GM12875 (cell line): ENCODE data around the gene TBXAS1.

Source experiments
- H3K4me3 ChIP-seq: one replicate; pipeline ENCODE4 v1.5.1; 2011; ENCODE audit warnings: low read depth, low read length, control low read depth
- CTCF ChIP-seq: IDR thresholded peaks from 2 replicates; pipeline ENCODE4 v1.5.1; 2011; ENCODE audit warnings: low read depth, mild to moderate bottlenecking, control low read depth, inconsistent platforms, low read length, moderate library complexity, borderline replicate concordance; ENCODE audit not compliant: insufficient read depth

The TBXAS1 gene

GRCh38 chr7:139811066-139811465 is 18.0 kb upstream of the TBXAS1 start:
- TF ChIP-seq CTCF, result no peak

GRCh38 chr7:139813151-139813550 is 15.9 kb upstream of the TBXAS1 start:
- no peak overlapping the region for H3K4me3 ChIP-seq
- TF ChIP-seq CTCF, result no peak

More at GRCh38 chr7:139811066-139811465, 18.0 kb upstream of the TBXAS1 start:
- H3K4me3 ChIP-seq, result no peak overlapping the region

GRCh38 chr7:139813689-139814088 is 15.4 kb upstream of the TBXAS1 start:
- TF ChIP-seq CTCF, result no peak
- no peak overlapping the region for H3K4me3 ChIP-seq

- TF ChIP-seq CTCF, result no peak
- no peak overlapping the region for H3K4me3 ChIP-seq
Measured at GRCh38 chr7:139817249-139817648, 11.8 kb upstream of the TBXAS1 start.

GRCh38 chr7:139820089-139820488 is 9.0 kb upstream of the TBXAS1 start:
- H3K4me3 ChIP-seq, result no peak overlapping the region
- TF ChIP-seq CTCF, result no peak

GRCh38 chr7:139821349-139822105 is 7.5 kb upstream of the TBXAS1 start:
- no peak for TF ChIP-seq CTCF
- no peak overlapping the region for H3K4me3 ChIP-seq

GRCh38 chr7:139822855-139823254 is 6.2 kb upstream of the TBXAS1 start:
- TF ChIP-seq CTCF, result no peak
- H3K4me3 ChIP-seq, result no peak overlapping the region
